Nephron progenitor cell (in vitro differentiated cells): Measurements from ENCODE around the gene GDE1.
A peak's percentile ranks its signal among the peaks of the same experiment; 100 is the strongest.

Source experiments
- DNase-seq: peaks from one replicate; pipeline ENCODE4 v3.0.0; 2021
- H3K27ac Mint-ChIP-seq: 2 replicates; pipeline ENCODE4 v1.8.0; 2021; ENCODE audit warnings: mild to moderate bottlenecking, moderate library complexity, mixed read lengths
- H3K27me3 Mint-ChIP-seq: 2 replicates; pipeline ENCODE4 v1.8.0; 2021; ENCODE audit warnings: mild to moderate bottlenecking, low read depth, mixed read lengths; ENCODE audit not compliant: poor library complexity
- H3K36me3 Mint-ChIP-seq: 2 replicates; pipeline ENCODE4 v1.8.0; 2021; ENCODE audit warnings: low read depth, mixed read lengths
- H3K4me1 Mint-ChIP-seq: 2 replicates; pipeline ENCODE4 v1.8.0; 2021; ENCODE audit warnings: mixed read lengths
- H3K4me3 Mint-ChIP-seq: 2 replicates; pipeline ENCODE4 v1.8.0; 2021; ENCODE audit warnings: mild to moderate bottlenecking, moderate library complexity, mixed read lengths
- H3K9me3 Mint-ChIP-seq: 2 replicates; pipeline ENCODE4 v1.8.0; 2021; ENCODE audit warnings: mild to moderate bottlenecking, moderate library complexity, mixed read lengths
- CTCF ChIP-seq: fragments of 200-600 bp; sonication (generic); IDR thresholded peaks from 2 replicates; pipeline ENCODE4 v1.5.0; 2021; ENCODE audit warnings: antibody characterized with exemption

Gene GDE1

GRCh38 chr16:19521471-19522396 is at the start of gene GDE1:
Gene GDE1, minus strand, starts transcription at chr16:19522098. Its CDS starts 134 bp downstream, at chr16:19521964.
- peak; percentile 98 for DNase-seq
- H3K4me1 Mint-ChIP-seq, result peaks cover 68% of the 10 kb centered on the region
- peak within 1 kb of the TSS; percentile 91 for H3K4me3 Mint-ChIP-seq
- no peaks in the 10 kb centered on the region for H3K27me3 Mint-ChIP-seq
- H3K27ac Mint-ChIP-seq, result peak within 1 kb of the TSS; percentile 49
- H3K9me3 Mint-ChIP-seq, result no peaks in the 10 kb centered on the region
- TF ChIP-seq CTCF, result no peak
- peaks cover 13% of the 10 kb centered on the region for H3K36me3 Mint-ChIP-seq

- H3K4me3 Mint-ChIP-seq, result no peak overlapping the region
- no peaks in the 10 kb centered on the region for H3K4me1 Mint-ChIP-seq
- no peak overlapping the region for H3K27ac Mint-ChIP-seq
- peaks cover 56% of the 10 kb centered on the region for H3K36me3 Mint-ChIP-seq
- peaks cover 18% of the 10 kb centered on the region for H3K9me3 Mint-ChIP-seq
- no peak for DNase-seq
- TF ChIP-seq CTCF, result no peak
- no peaks in the 10 kb centered on the region for H3K27me3 Mint-ChIP-seq
Measured at GRCh38 chr16:19567560-19567959, 45.7 kb upstream of the GDE1 start.

- no peak for TF ChIP-seq CTCF
- Mint-ChIP-seq H3K27ac (no peak overlapping the region), H3K4me3 (no peak overlapping the region), H3K36me3 (peaks cover 64% of the 10 kb centered on the region), H3K27me3 (no peaks in the 10 kb centered on the region), H3K4me1 (no peaks in the 10 kb centered on the region), H3K9me3 (peaks cover 29% of the 10 kb centered on the region)
- DNase-seq, result no peak
Measured at GRCh38 chr16:19566362-19566761, 44.5 kb upstream of the GDE1 start.

- Mint-ChIP-seq H3K27me3 (no peaks in the 10 kb centered on the region), H3K27ac (no peak overlapping the region), H3K4me3 (no peak overlapping the region), H3K4me1 (no peaks in the 10 kb centered on the region), H3K36me3 (peaks cover 64% of the 10 kb centered on the region), H3K9me3 (peaks cover 34% of the 10 kb centered on the region)
- DNase-seq, result no peak
- TF ChIP-seq CTCF, result no peak
Measured at GRCh38 chr16:19563377-19563776, 41.5 kb upstream of the GDE1 start.

- no peak overlapping the region for H3K27ac Mint-ChIP-seq
- H3K27me3 Mint-ChIP-seq, result no peaks in the 10 kb centered on the region
- H3K4me1 Mint-ChIP-seq, result peaks cover 9% of the 10 kb centered on the region
- peaks cover 30% of the 10 kb centered on the region for H3K9me3 Mint-ChIP-seq
- no peak for TF ChIP-seq CTCF
- peaks cover 45% of the 10 kb centered on the region for H3K36me3 Mint-ChIP-seq
- no peak for DNase-seq
- H3K4me3 Mint-ChIP-seq, result no peak overlapping the region
Measured at GRCh38 chr16:19560078-19560477, 38.2 kb upstream of the GDE1 start.
